PC-3 (cell line): ENCODE results near the gene TXLNA. TPM values are rescaled to one million over a fixed set of nuclear protein-coding genes. Genes with fewer than 3 reads are reported as not detected.

Source experiments
- ATAC-seq: fragments of 200-7000 bp; cut with Tn5 transposase; 2 replicates; pipeline ENCODE4 v1.9.1; 2020; ENCODE audit warnings: mild to moderate bottlenecking, moderate library complexity
- BruUV-seq: library from RNA; stranded (reverse); fragments of 400-500 nt; replicated peaks from 2 replicates; lab custom pipeline; 2021; lab: Mats Ljungman, UMichigan
- CTCF ChIA-PET: fragments of 300-600 bp; sonication (Branson Sonifier 250); formaldehyde crosslinking; loops from one replicate; lab custom pipeline; 2022; ENCODE audit warnings: antibody characterized with exemption; lab: Charles Lee
- POLR2A ChIA-PET: fragments of 300-600 bp; sonication (Branson Sonifier 250); formaldehyde crosslinking; loops from one replicate; lab custom pipeline; 2022; ENCODE audit warnings: antibody characterized with exemption; ENCODE audit not compliant: unreplicated experiment; lab: Charles Lee
- DNase-seq: peaks from one replicate; pipeline ENCODE4 v3.0.0-alpha.2; 2015
- H2AFZ ChIP-seq: fragments of 300-600 bp; sonication (generic); 2 replicates; pipeline ENCODE4 v1.6.0; 2016; ENCODE audit warnings: antibody characterized with exemption, low read length
- H3F3A ChIP-seq: fragments of 300-600 bp; sonication (generic); one replicate; pipeline ENCODE4 v1.6.0; 2017; ENCODE audit warnings: antibody characterized with exemption, low read length, control low read depth, mild to moderate bottlenecking; ENCODE audit not compliant: unreplicated experiment
- H3K27ac ChIP-seq: fragments of 300-600 bp; sonication (generic); 2 replicates; pipeline ENCODE4 v1.5.1; 2016; ENCODE audit warnings: mild to moderate bottlenecking, low read length
- H3K27me3 ChIP-seq: fragments of 300-600 bp; sonication (generic); 2 replicates; pipeline ENCODE4 v1.6.1; 2016; ENCODE audit warnings: low read length, mixed read lengths
- H3K36me3 ChIP-seq: fragments of 300-600 bp; sonication (generic); 2 replicates; pipeline ENCODE4 v1.6.1; 2016; ENCODE audit warnings: low read depth, mixed run types, low read length, mixed read lengths
- H3K4me1 ChIP-seq: fragments of 300-600 bp; sonication (generic); 2 replicates; pipeline ENCODE4 v1.5.1; 2016; ENCODE audit warnings: low read length; ENCODE audit not compliant: insufficient read depth
- H3K4me2 ChIP-seq: fragments of 300-600 bp; sonication (generic); 2 replicates; pipeline ENCODE4 v1.6.0; 2016; ENCODE audit warnings: low read length
- H3K4me3 ChIP-seq: fragments of 300-600 bp; sonication (generic); 2 replicates; pipeline ENCODE4 v1.5.1; 2016; ENCODE audit warnings: mild to moderate bottlenecking, low read length, mixed read lengths
- H3K79me2 ChIP-seq: fragments of 300-600 bp; sonication (generic); 2 replicates; pipeline ENCODE4 v1.6.1; 2017; ENCODE audit warnings: low read length, mixed read lengths
- H3K9ac ChIP-seq: fragments of 300-600 bp; sonication (generic); 2 replicates; pipeline ENCODE4 v1.6.0; 2016; ENCODE audit warnings: mild to moderate bottlenecking, low read length
- H3K9me2 ChIP-seq: fragments of 300-600 bp; sonication (generic); replicated peaks from 2 replicates; pipeline ENCODE4 v1.6.1; 2016; ENCODE audit warnings: mixed run types, low read length, mixed read lengths
- H3K9me3 ChIP-seq: fragments of 300-600 bp; sonication (generic); 2 replicates; pipeline ENCODE4 v1.6.1; 2016; ENCODE audit warnings: low read length, mixed read lengths
- H4K20me1 ChIP-seq: fragments of 300-600 bp; sonication (generic); 2 replicates; pipeline ENCODE4 v1.6.1; 2016; ENCODE audit warnings: low read length, mixed read lengths
- CTCF ChIP-seq: fragments of 300-600 bp; sonication (generic); conservative IDR thresholded peaks from 2 replicates; pipeline ENCODE4 v1.5.1; 2017; ENCODE audit warnings: antibody characterized with exemption, low read depth, mild to moderate bottlenecking, low read length
- EZH2 ChIP-seq: fragments of 300-600 bp; sonication (generic); IDR thresholded peaks from one replicate; pipeline ENCODE4 v1.6.1; 2017; ENCODE audit warnings: antibody characterized with exemption, mild to moderate bottlenecking, low read length; ENCODE audit not compliant: unreplicated experiment
- EZH2phosphoT487 ChIP-seq: fragments of 300-600 bp; sonication (generic); IDR thresholded peaks from 2 replicates; pipeline ENCODE4 v1.6.1; 2018; ENCODE audit warnings: mild to moderate bottlenecking, antibody characterized with exemption, low read length, borderline replicate concordance
- intact Hi-C: fragments of 100-400 bp; cut with micrococcal nuclease; formaldehyde crosslinking; loops from 2 replicates; pipeline ENCODE4 v1.9.0; 2023
- total RNA-seq: library from RNA; depleted of rRNA; stranded (reverse); fragments of >200 nt; gene quantifications from 2 replicates; pipeline ENCODE4 v1.2.3, GENCODE V29; 2014

The TXLNA gene
- total RNA-seq, 1 experiment from 2014 or later = 64.2 TPM

GRCh38 chr1:32180186-32181060 is 948 bp downstream of the TXLNA start:
- intact Hi-C loops = loop anchor here (2.0 kb wide), 1 partner anchor 20 kb away; the partner anchor contains the start of gene CCDC28B
- peaks cover 52% of the 10 kb centered on the region for H3K79me2 ChIP-seq

GRCh38 chr1:32181065-32181464 is 1.6 kb downstream of the TXLNA start:
- no TSS peak for BruUV-seq
- ChIA-PET CTCF (interaction anchor here (0.6 kb wide), 1 partner anchor 43 kb away, joined by 8 read pairs; no protein-coding TSS in a partner anchor), POLR2A (no interaction called here)
- no peak for DNase-seq
- no peaks in the 10 kb centered on the region for H3F3A ChIP-seq
- H3K9ac ChIP-seq = peak overlapping the region; percentile 95; the same call in 1 of the 2 replicates
- no peaks in the 10 kb centered on the region for H3K9me2 ChIP-seq
- H3K9me3 ChIP-seq = no peaks in the 10 kb centered on the region
- TF ChIP-seq EZH2phosphoT487 = no peak
- no peak for TF ChIP-seq CTCF
- no peak for TF ChIP-seq EZH2
- H4K20me1 ChIP-seq = peaks cover 12% of the 10 kb centered on the region; the same call in 1 of the 2 replicates
- peak overlapping the region; percentile 95 for H3K4me3 ChIP-seq
- ATAC-seq = no peak
- peaks cover 57% of the 10 kb centered on the region for H3K79me2 ChIP-seq
- H3K27me3 ChIP-seq = no peaks in the 10 kb centered on the region
- no peak overlapping the region for H2AFZ ChIP-seq
- peaks cover 26% of the 10 kb centered on the region for H3K36me3 ChIP-seq
- H3K4me1 ChIP-seq = peaks cover 18% of the 10 kb centered on the region
- intact Hi-C loops = loop anchor here (2.0 kb wide), 1 partner anchor 20 kb away; the partner anchor contains the start of gene CCDC28B
- H3K4me2 ChIP-seq = peak overlapping the region; percentile 86
- H3K27ac ChIP-seq = no peak overlapping the region

More at GRCh38 chr1:32180186-32181060, 948 bp downstream of the TXLNA start:
- Histone ChIP-seq H3K9me2 (no peaks in the 10 kb centered on the region), H3K36me3 (peaks cover 26% of the 10 kb centered on the region), H3F3A (no peaks in the 10 kb centered on the region), H3K27ac (peak overlapping the region; percentile 83), H3K9me3 (no peaks in the 10 kb centered on the region), H3K4me2 (peak overlapping the region; percentile 86), H3K9ac (peak overlapping the region; percentile 95), H3K27me3 (no peaks in the 10 kb centered on the region), H4K20me1 (peaks cover 12% of the 10 kb centered on the region; the same call in 1 of the 2 replicates), H2AFZ (peak overlapping the region; percentile 81), H3K4me3 (peak overlapping the region; percentile 95), H3K4me1 (peaks cover 18% of the 10 kb centered on the region)
- ChIA-PET POLR2A (interaction anchor here (0.5 to 0.6 kb wide), 2 partner anchors 86 to 787 kb away, joined by 3 to 4 read pairs; no protein-coding TSS in a partner anchor), CTCF (interaction anchor here (0.6 kb wide), 1 partner anchor 42 kb away, joined by 8 read pairs; no protein-coding TSS in a partner anchor)
- DNase-seq = peak; percentile 33
- peak; percentile 48 for ATAC-seq
- TSS peak; percentile 53 for BruUV-seq
- TF ChIP-seq EZH2phosphoT487 (no peak), CTCF (no peak), EZH2 (no peak)
